Gastroesophageal sphincter (tissue), 2 donors: ENCODE measurements around the gene ANG.

Source experiments
- EP300 ChIP-seq: sonication (generic); formaldehyde crosslinking; IDR thresholded peaks from one replicate; pipeline ENCODE4 v1.6.1; 2017; ENCODE audit warnings: antibody characterized with exemption, mild to moderate bottlenecking
- POLR2A ChIP-seq, 2 donors: fragments of 450-650 bp; IDR thresholded peaks; one replicate each; pipeline ENCODE4 v1.6.1; 2017; ENCODE audit warnings: antibody characterized with exemption in 2 of 2, mild to moderate bottlenecking in 2 of 2, moderate library complexity in 1 of 2
- POLR2AphosphoS5 ChIP-seq: sonication (generic); formaldehyde crosslinking; IDR thresholded peaks from one replicate; pipeline ENCODE4 v1.6.1; 2017; ENCODE audit warnings: antibody characterized with exemption

GRCh38 chr14:20723488-20723887 is 34.9 kb downstream of the ANG start:
- TF ChIP-seq POLR2AphosphoS5 (no peak), EP300 (no peak), POLR2A (IDR thresholded peaks at IDR 0.05) (no peak)
